Type B pancreatic cell (in vitro differentiated cells): ENCODE results near the gene PLCL2. TPM values are rescaled to one million over a fixed set of nuclear protein-coding genes. Genes with fewer than 3 reads are reported as not detected.

Experiments
- DNase-seq: peaks from one replicate; pipeline ENCODE4 v3.0.0; 2021; ENCODE audit warnings: mixed read lengths; ENCODE audit not compliant: unreplicated experiment; ENCODE audit errors: extremely low spot score
- H3K27ac Mint-ChIP-seq: 2 replicates; pipeline ENCODE4 v1.8.0; 2021; ENCODE audit warnings: mild to moderate bottlenecking, mixed read lengths
- H3K27me3 Mint-ChIP-seq: 2 replicates; pipeline ENCODE4 v1.8.0; 2021; ENCODE audit warnings: mixed read lengths
- H3K36me3 Mint-ChIP-seq: 2 replicates; pipeline ENCODE4 v1.8.0; 2021; ENCODE audit warnings: mixed read lengths
- H3K4me1 Mint-ChIP-seq: one replicate; pipeline ENCODE4 v1.8.0; 2021; ENCODE audit warnings: mixed read lengths; ENCODE audit not compliant: unreplicated experiment
- H3K4me3 Mint-ChIP-seq: 2 replicates; pipeline ENCODE4 v1.8.0; 2021; ENCODE audit warnings: mild to moderate bottlenecking, mixed read lengths
- H3K9me3 Mint-ChIP-seq: 2 replicates; pipeline ENCODE4 v1.8.0; 2021; ENCODE audit warnings: mixed read lengths
- total RNA-seq: library from RNA; stranded (reverse); gene quantifications from 2 replicates; pipeline ENCODE4 v1.2.1, GENCODE V29; 2021; ENCODE audit warnings: low replicate concordance
- TF ChIP-seq, protein P1 (sequence below): fragments of 200-600 bp; sonication (generic); conservative IDR thresholded peaks from 2 replicates; pipeline ENCODE4 v1.5.0; 2021; ENCODE audit warnings: antibody characterized with exemption, mild to moderate bottlenecking

PLCL2 gene
- total RNA-seq, 1 donor from 2014 or later = 10.6 TPM

DNA sequence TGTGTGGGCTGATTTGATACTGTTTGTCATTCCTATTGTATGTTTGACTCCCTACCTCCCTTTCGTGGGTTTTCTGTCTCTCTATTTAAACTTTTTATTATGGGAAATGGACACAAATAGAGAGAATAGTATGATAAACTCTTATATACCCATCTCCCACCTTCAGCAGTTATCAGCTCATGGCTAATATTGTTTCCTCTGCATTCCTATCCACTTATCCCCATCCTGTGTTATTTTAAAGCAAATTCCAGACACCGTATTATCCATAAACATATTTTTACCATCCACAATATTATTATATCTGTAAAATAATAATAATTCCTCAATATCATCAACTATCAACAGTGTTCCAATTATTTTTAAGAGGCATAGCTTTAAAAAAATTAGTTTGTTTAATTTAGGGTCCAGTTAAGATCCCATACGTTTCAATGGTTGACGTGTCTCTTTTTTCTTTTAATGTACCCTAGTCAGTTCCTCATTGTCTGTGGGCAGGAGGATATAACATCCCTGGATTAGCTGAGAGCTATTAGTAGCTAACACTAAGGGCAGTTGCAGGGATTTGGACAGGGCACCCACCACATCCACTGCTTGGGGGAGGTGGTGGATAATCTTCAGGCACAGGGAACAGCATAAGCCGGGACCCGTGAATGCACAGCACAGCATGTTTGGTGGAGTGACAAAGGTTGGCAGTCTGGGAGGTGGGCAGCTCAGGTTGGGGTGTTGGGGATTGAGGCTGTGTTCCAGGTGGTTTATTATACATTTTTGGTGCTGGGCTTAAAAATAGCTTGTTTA lies 23.5 kb downstream of the PLCL2 start:
- no peak for DNase-seq
- H3K9me3 Mint-ChIP-seq = no peaks in the 10 kb centered on the region

DNA sequence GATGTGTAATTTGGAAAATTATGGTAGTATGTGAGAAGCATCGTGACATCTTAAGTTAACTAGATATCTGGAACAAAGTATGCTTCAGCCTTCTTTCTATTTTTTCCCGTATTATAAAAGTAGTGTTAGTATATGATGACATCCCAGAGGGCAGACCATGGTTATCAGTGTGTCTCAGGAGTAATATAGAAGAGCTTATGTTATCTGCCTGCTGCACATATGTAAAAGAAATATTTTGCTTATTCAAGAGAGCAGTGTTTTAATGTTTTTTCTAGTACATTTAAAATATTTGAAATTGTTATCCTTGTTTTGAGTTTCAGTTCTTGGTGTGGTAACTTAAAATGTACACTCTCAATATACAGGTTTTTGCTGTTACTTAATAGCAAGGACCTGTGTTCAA lies 24.1 kb downstream of the PLCL2 start:
- H3K9me3 Mint-ChIP-seq = no peaks in the 10 kb centered on the region
- H3K4me3 Mint-ChIP-seq = no peak overlapping the region
- H3K36me3 Mint-ChIP-seq = no peaks in the 10 kb centered on the region
- H3K27ac Mint-ChIP-seq = no peak overlapping the region
- no peaks in the 10 kb centered on the region for H3K27me3 Mint-ChIP-seq
- peaks cover 9% of the 10 kb centered on the region for H3K4me1 Mint-ChIP-seq
- no peak for DNase-seq
- TF ChIP-seq, protein P1, sequence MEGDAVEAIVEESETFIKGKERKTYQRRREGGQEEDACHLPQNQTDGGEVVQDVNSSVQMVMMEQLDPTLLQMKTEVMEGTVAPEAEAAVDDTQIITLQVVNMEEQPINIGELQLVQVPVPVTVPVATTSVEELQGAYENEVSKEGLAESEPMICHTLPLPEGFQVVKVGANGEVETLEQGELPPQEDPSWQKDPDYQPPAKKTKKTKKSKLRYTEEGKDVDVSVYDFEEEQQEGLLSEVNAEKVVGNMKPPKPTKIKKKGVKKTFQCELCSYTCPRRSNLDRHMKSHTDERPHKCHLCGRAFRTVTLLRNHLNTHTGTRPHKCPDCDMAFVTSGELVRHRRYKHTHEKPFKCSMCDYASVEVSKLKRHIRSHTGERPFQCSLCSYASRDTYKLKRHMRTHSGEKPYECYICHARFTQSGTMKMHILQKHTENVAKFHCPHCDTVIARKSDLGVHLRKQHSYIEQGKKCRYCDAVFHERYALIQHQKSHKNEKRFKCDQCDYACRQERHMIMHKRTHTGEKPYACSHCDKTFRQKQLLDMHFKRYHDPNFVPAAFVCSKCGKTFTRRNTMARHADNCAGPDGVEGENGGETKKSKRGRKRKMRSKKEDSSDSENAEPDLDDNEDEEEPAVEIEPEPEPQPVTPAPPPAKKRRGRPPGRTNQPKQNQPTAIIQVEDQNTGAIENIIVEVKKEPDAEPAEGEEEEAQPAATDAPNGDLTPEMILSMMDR = no peak

More for the DNA sequence above, 23.5 kb downstream of the PLCL2 start:
- Mint-ChIP-seq H3K4me1 (peaks cover 9% of the 10 kb centered on the region), H3K27ac (no peak overlapping the region), H3K4me3 (no peak overlapping the region), H3K36me3 (no peaks in the 10 kb centered on the region), H3K27me3 (no peaks in the 10 kb centered on the region)
- TF ChIP-seq, protein P1 = no peak

- H3K9me3 Mint-ChIP-seq = no peaks in the 10 kb centered on the region
Observed at GRCh38 chr3:16909802-16910201, 25.0 kb downstream of the PLCL2 start.

GRCh38 chr3:16910207-16910606 lies 25.5 kb downstream of the PLCL2 start:
- Mint-ChIP-seq H3K36me3 (no peaks in the 10 kb centered on the region), H3K9me3 (no peaks in the 10 kb centered on the region), H3K27me3 (no peaks in the 10 kb centered on the region), H3K4me3 (no peak overlapping the region), H3K27ac (no peak overlapping the region), H3K4me1 (no peaks in the 10 kb centered on the region)
- no peak for DNase-seq
- TF ChIP-seq, protein P1 = no peak

More at GRCh38 chr3:16909802-16910201, 25.0 kb downstream of the PLCL2 start:
- Mint-ChIP-seq H3K27me3 (no peaks in the 10 kb centered on the region), H3K4me3 (no peak overlapping the region), H3K27ac (no peak overlapping the region), H3K36me3 (no peaks in the 10 kb centered on the region), H3K4me1 (peaks cover 1% of the 10 kb centered on the region)
- TF ChIP-seq, protein P1 = no peak
- no peak for DNase-seq

- Mint-ChIP-seq H3K4me3 (no peak overlapping the region), H3K36me3 (no peaks in the 10 kb centered on the region), H3K9me3 (no peaks in the 10 kb centered on the region), H3K27ac (no peak overlapping the region), H3K4me1 (peaks cover 7% of the 10 kb centered on the region), H3K27me3 (no peaks in the 10 kb centered on the region)
- DNase-seq = no peak
- TF ChIP-seq, protein P1 = no peak
Observed at GRCh38 chr3:16911916-16912315, 27.2 kb downstream of the PLCL2 start.
